IgD-negative memory B cell (primary cell): ENCODE data around the gene ATP1B3. TPM values are rescaled to one million over a fixed set of nuclear protein-coding genes. Genes with fewer than 3 reads are reported as not detected.
"Not testable (repeated sequence)": the region's sequence is repeated elsewhere in the genome, so short reads cannot be mapped to it uniquely, and the experiment has no call there.

Source experiments
- H3K27ac Mint-ChIP-seq, 3 donors: one replicate each; pipeline ENCODE4 v1.8.0; 2020 to 2022; ENCODE audit warnings: mild to moderate bottlenecking in 3 of 3, mixed read lengths in 3 of 3, moderate library complexity in 1 of 3
- H3K27me3 Mint-ChIP-seq: one replicate; pipeline ENCODE4 v1.8.0; 2021; ENCODE audit warnings: mixed read lengths
- H3K36me3 Mint-ChIP-seq: one replicate; pipeline ENCODE4 v1.8.0; 2020; ENCODE audit warnings: mild to moderate bottlenecking, mixed read lengths
- H3K4me1 Mint-ChIP-seq, 3 donors: one replicate each; pipeline ENCODE4 v1.8.0; 2020 to 2022; ENCODE audit warnings: mixed read lengths in 3 of 3, mild to moderate bottlenecking in 1 of 3
- H3K4me3 Mint-ChIP-seq, 4 donors: one replicate each; pipeline ENCODE4 v1.8.0; 2020 to 2022; ENCODE audit warnings: mild to moderate bottlenecking in 4 of 4, mixed read lengths in 4 of 4, moderate library complexity in 3 of 4
- H3K9me3 Mint-ChIP-seq, 3 donors: one replicate each; pipeline ENCODE4 v1.8.0; 2020 to 2021; ENCODE audit warnings: mixed read lengths in 3 of 3, mild to moderate bottlenecking in 1 of 3
- polyA plus RNA-seq: library from polyadenylated mRNA; unstranded; fragments of 300-500 nt; fragmentation: Illumina TruSeq; gene quantifications from one replicate; pipeline ENCODE4 v1.2.3, GENCODE V29; 2021

Gene ATP1B3
- polyA plus RNA-seq, 1 donor from 2014 or later, result 73.4 TPM

- Mint-ChIP-seq H3K36me3 (peaks cover 2% of the 10 kb centered on the region), H3K27ac (peak overlapping the region; percentile 85 to 96 (median 93)), H3K27me3 (no peaks in the 10 kb centered on the region), H3K4me1 (peaks cover 17 to 26% (median 26%) of the 10 kb centered on the region in 3 donors), H3K4me3 (peak overlapping the region; percentile 91 to 96 (median 96)), H3K9me3 (no peaks in the 10 kb centered on the region)
Observed at GRCh38 chr3:141875893-141876380, 506 bp upstream of the ATP1B3 start.

GRCh38 chr3:141876891-141877621, 613 bp downstream of the ATP1B3 start:
- peak overlapping the region; percentile 85 to 96 (median 94) for H3K27ac Mint-ChIP-seq
- peak overlapping the region; percentile 94 to 97 (median 96) for H3K4me3 Mint-ChIP-seq
- no peaks in the 10 kb centered on the region for H3K9me3 Mint-ChIP-seq
- no peaks in the 10 kb centered on the region for H3K36me3 Mint-ChIP-seq
- no peaks in the 10 kb centered on the region for H3K27me3 Mint-ChIP-seq
- H3K4me1 Mint-ChIP-seq, result peaks cover 20 to 33% (median 26%) of the 10 kb centered on the region in 3 donors

GRCh38 chr3:141877911-141878310, 1.5 kb downstream of the ATP1B3 start:
- Mint-ChIP-seq H3K9me3 (no peaks in the 10 kb centered on the region), H3K27ac (peak overlapping the region; percentile 1 to 78 (median 76)), H3K27me3 (no peaks in the 10 kb centered on the region), H3K4me1 (peaks cover 21 to 35% (median 26%) of the 10 kb centered on the region in 3 donors), H3K36me3 (peaks cover 1% of the 10 kb centered on the region), H3K4me3 (peak overlapping the region; percentile 85 to 97 (median 90))

- Mint-ChIP-seq H3K4me3 (peak overlapping the region; percentile 26 to 97 (median 66)), H3K27me3 (no peaks in the 10 kb centered on the region), H3K36me3 (peaks cover 2% of the 10 kb centered on the region), H3K27ac (peak overlapping the region; percentile 1 to 78 (median 76)), H3K4me1 (peaks cover 23 to 35% (median 26%) of the 10 kb centered on the region in 3 donors), H3K9me3 (no peaks in the 10 kb centered on the region)
Observed at GRCh38 chr3:141878326-141878725, 1.9 kb downstream of the ATP1B3 start.

- no peaks in the 10 kb centered on the region for H3K27me3 Mint-ChIP-seq
- no peaks in the 10 kb centered on the region for H3K9me3 Mint-ChIP-seq
- peaks cover 2% of the 10 kb centered on the region for H3K36me3 Mint-ChIP-seq
- peak overlapping the region in 2 of 4 donors; percentile 57 to 97 for H3K4me3 Mint-ChIP-seq
- peaks cover 23 to 35% (median 26%) of the 10 kb centered on the region in 3 donors for H3K4me1 Mint-ChIP-seq
- peak overlapping the region in 1 of 3 donors; percentile 78 for H3K27ac Mint-ChIP-seq
Observed at GRCh38 chr3:141878817-141879216, 2.4 kb downstream of the ATP1B3 start.

- Mint-ChIP-seq H3K27ac (no peak overlapping the region), H3K9me3 (no peaks in the 10 kb centered on the region), H3K27me3 (no peaks in the 10 kb centered on the region), H3K36me3 (peaks cover 2% of the 10 kb centered on the region), H3K4me1 (peaks cover 20 to 36% (median 24%) of the 10 kb centered on the region in 3 donors), H3K4me3 (no peak overlapping the region)
Observed at GRCh38 chr3:141881702-141882101, 5.3 kb downstream of the ATP1B3 start.

GRCh38 chr3:141887051-141887450, 10.6 kb downstream of the ATP1B3 start:
- Mint-ChIP-seq H3K4me1 (peaks cover 0 to 7% (median 6%) of the 10 kb centered on the region in 3 donors), H3K27me3 (no peaks in the 10 kb centered on the region), H3K36me3 (peaks cover 18% of the 10 kb centered on the region), H3K4me3 (no peak overlapping the region), H3K9me3 (peaks cover 3 to 6% (median 3%) of the 10 kb centered on the region in 3 donors), H3K27ac (no peak overlapping the region)

GRCh38 chr3:141888548-141888947, 12.1 kb downstream of the ATP1B3 start:
- H3K9me3 Mint-ChIP-seq, H3K4me3 Mint-ChIP-seq, H3K27ac Mint-ChIP-seq, H3K27me3 Mint-ChIP-seq: not testable (repeated sequence)
- Mint-ChIP-seq H3K36me3 (peaks cover 16% of the 10 kb centered on the region), H3K4me1 (peaks cover 5 to 11% (median 5%) of the 10 kb centered on the region in 3 donors)

GRCh38 chr3:141894524-141895176, 18.2 kb downstream of the ATP1B3 start:
- Mint-ChIP-seq H3K36me3 (peaks cover 12% of the 10 kb centered on the region), H3K4me1 (peaks cover 5 to 11% (median 10%) of the 10 kb centered on the region in 3 donors), H3K27me3 (no peaks in the 10 kb centered on the region), H3K27ac (peak overlapping the region in 1 of 3 donors; percentile 39), H3K4me3 (no peak overlapping the region), H3K9me3 (peaks cover 0 to 3% (median 3%) of the 10 kb centered on the region in 3 donors)

- H3K36me3 Mint-ChIP-seq, result peaks cover 17% of the 10 kb centered on the region
Observed at GRCh38 chr3:141895731-141896130, 19.3 kb downstream of the ATP1B3 start.

GRCh38 chr3:141898908-141899307, 22.5 kb downstream of the ATP1B3 start:
- Mint-ChIP-seq H3K36me3 (peaks cover 14% of the 10 kb centered on the region), H3K4me1 (peaks cover 9 to 18% (median 15%) of the 10 kb centered on the region in 3 donors), H3K9me3 (peaks cover 3 to 7% (median 6%) of the 10 kb centered on the region in 3 donors), H3K27me3 (no peaks in the 10 kb centered on the region), H3K27ac (peak overlapping the region in 2 of 3 donors; percentile 17 to 54), H3K4me3 (no peak overlapping the region)

More at GRCh38 chr3:141895731-141896130, 19.3 kb downstream of the ATP1B3 start:
- no peak overlapping the region for H3K27ac Mint-ChIP-seq
- no peak overlapping the region for H3K4me3 Mint-ChIP-seq
- H3K27me3 Mint-ChIP-seq, result no peaks in the 10 kb centered on the region
- H3K9me3 Mint-ChIP-seq, result peaks cover 3 to 7% (median 6%) of the 10 kb centered on the region in 3 donors
- H3K4me1 Mint-ChIP-seq, result peaks cover 5 to 11% (median 10%) of the 10 kb centered on the region in 3 donors

GRCh38 chr3:141900343-141900742, 23.9 kb downstream of the ATP1B3 start:
- Mint-ChIP-seq H3K4me3 (peak overlapping the region in 1 of 4 donors; percentile 10), H3K27me3 (no peaks in the 10 kb centered on the region), H3K9me3 (peaks cover 3 to 7% (median 6%) of the 10 kb centered on the region in 3 donors), H3K27ac (no peak overlapping the region), H3K36me3 (peaks cover 15% of the 10 kb centered on the region), H3K4me1 (peaks cover 9 to 17% (median 15%) of the 10 kb centered on the region in 3 donors)

- Mint-ChIP-seq H3K4me1 (peaks cover 9 to 13% (median 13%) of the 10 kb centered on the region in 3 donors), H3K4me3 (no peak overlapping the region), H3K27ac (peak overlapping the region in 1 of 3 donors; percentile 25), H3K9me3 (peaks cover 0 to 7% (median 6%) of the 10 kb centered on the region in 3 donors), H3K27me3 (no peaks in the 10 kb centered on the region), H3K36me3 (peaks cover 13% of the 10 kb centered on the region)
Observed at GRCh38 chr3:141901914-141902313, 25.5 kb downstream of the ATP1B3 start.

- Mint-ChIP-seq H3K27me3 (no peaks in the 10 kb centered on the region), H3K36me3 (peaks cover 15% of the 10 kb centered on the region), H3K4me3 (no peak overlapping the region), H3K27ac (no peak overlapping the region), H3K9me3 (peaks cover 0 to 6% (median 4%) of the 10 kb centered on the region in 3 donors), H3K4me1 (peaks cover 9 to 13% (median 9%) of the 10 kb centered on the region in 3 donors)
Observed at GRCh38 chr3:141904203-141904602, 27.8 kb downstream of the ATP1B3 start.

- Mint-ChIP-seq H3K9me3 (peaks cover 0 to 5% (median 3%) of the 10 kb centered on the region in 3 donors), H3K27me3 (no peaks in the 10 kb centered on the region), H3K4me1 (peaks cover 9 to 13% (median 12%) of the 10 kb centered on the region in 3 donors), H3K36me3 (peaks cover 21% of the 10 kb centered on the region), H3K27ac (no peak overlapping the region), H3K4me3 (no peak overlapping the region)
Observed at GRCh38 chr3:141905129-141905528, 28.7 kb downstream of the ATP1B3 start.
